Activated T-helper 1 cell treated with Interleukin-2 at 50 U/mL for 16 hours (primary cell): ENCODE data around the gene STK39.

ENCODE experiments used
- DNase-seq: peaks from one replicate; pipeline ENCODE4 v3.0.0-alpha.2; 2020; ENCODE audit warnings: low read depth

The STK39 gene

GRCh38 chr2:168157070-168157469 is 90.3 kb downstream of the STK39 start:
- no peak for DNase-seq

- no peak for DNase-seq
These were observed 90.7 kb downstream of the STK39 start for GRCh38 chr2:168156661-168157060.

GRCh38 chr2:168155680-168156079 is 91.7 kb downstream of the STK39 start:
- no peak for DNase-seq

- no peak for DNase-seq
These were observed 92.3 kb downstream of the STK39 start for GRCh38 chr2:168155046-168155445.

GRCh38 chr2:168152902-168153530 is 94.4 kb downstream of the STK39 start:
- DNase-seq, result no peak

GRCh38 chr2:168149986-168150385 is 97.4 kb downstream of the STK39 start:
- DNase-seq, result no peak

- DNase-seq, result no peak
These were observed 98.0 kb downstream of the STK39 start for GRCh38 chr2:168149150-168149974.

- DNase-seq, result no peak
These were observed 99.3 kb downstream of the STK39 start for GRCh38 chr2:168147830-168148794.

GRCh38 chr2:168146892-168147810 is 100.2 kb downstream of the STK39 start:
- DNase-seq, result no peak

- DNase-seq, result no peak
These were observed 101.7 kb downstream of the STK39 start for GRCh38 chr2:168145426-168146310.

- no peak for DNase-seq
These were observed 102.4 kb downstream of the STK39 start for GRCh38 chr2:168145011-168145410.

GRCh38 chr2:168143813-168144212 is 103.6 kb downstream of the STK39 start:
- DNase-seq, result no peak

- no peak for DNase-seq
These were observed 106.5 kb downstream of the STK39 start for GRCh38 chr2:168140892-168141291.

- DNase-seq, result no peak
These were observed 107.5 kb downstream of the STK39 start for GRCh38 chr2:168139852-168140251.

- DNase-seq, result no peak
These were observed 108.5 kb downstream of the STK39 start for GRCh38 chr2:168138901-168139300.

GRCh38 chr2:168138374-168138773 is 109.0 kb downstream of the STK39 start:
- no peak for DNase-seq

GRCh38 chr2:168137510-168138180 is 109.8 kb downstream of the STK39 start:
- DNase-seq, result no peak

GRCh38 chr2:168136392-168136977 is 110.9 kb downstream of the STK39 start:
- DNase-seq, result no peak

- DNase-seq, result no peak
These were observed 111.8 kb downstream of the STK39 start for GRCh38 chr2:168135630-168136029.
